OCI-LY7 (cell line): ENCODE data around the gene TCERG1L.

ENCODE experiments used
- EZH2phosphoT487 ChIP-seq: fragments of 200-600 bp; sonication (generic); IDR thresholded peaks from 2 replicates; pipeline ENCODE4 v1.6.1; 2018; ENCODE audit warnings: low read depth, borderline replicate concordance, mild to moderate bottlenecking, mixed run types, antibody characterized with exemption, low read length, moderate library complexity, mixed read lengths
- TF ChIP-seq, protein P1 (sequence below): fragments of 200-600 bp; sonication (generic); conservative IDR thresholded peaks from 2 replicates; pipeline ENCODE4 v1.5.1; 2014; ENCODE audit warnings: mild to moderate bottlenecking, antibody characterized with exemption, low read length, moderate library complexity, mixed read lengths

DNA sequence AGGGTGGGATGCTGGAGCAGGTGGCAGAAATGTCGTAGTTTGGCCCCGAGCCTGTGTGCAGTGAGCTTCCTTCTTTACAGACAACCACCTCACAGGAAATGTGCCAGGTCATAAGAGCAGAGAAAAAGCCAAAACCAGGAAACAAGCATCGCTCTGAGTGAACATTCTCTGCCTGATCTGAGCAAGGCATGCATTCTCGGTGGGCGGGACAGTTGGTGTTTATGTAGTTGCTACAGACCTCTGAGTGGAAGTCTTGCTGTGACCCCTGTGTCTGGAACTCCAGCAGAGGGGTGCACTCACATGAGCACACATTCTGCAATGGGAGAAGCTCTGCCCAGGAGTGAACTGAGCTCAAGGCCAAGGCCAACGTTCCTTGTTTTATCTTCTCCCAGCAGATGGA lies 230.1 kb downstream of the TCERG1L start:
- TF ChIP-seq, protein P1, sequence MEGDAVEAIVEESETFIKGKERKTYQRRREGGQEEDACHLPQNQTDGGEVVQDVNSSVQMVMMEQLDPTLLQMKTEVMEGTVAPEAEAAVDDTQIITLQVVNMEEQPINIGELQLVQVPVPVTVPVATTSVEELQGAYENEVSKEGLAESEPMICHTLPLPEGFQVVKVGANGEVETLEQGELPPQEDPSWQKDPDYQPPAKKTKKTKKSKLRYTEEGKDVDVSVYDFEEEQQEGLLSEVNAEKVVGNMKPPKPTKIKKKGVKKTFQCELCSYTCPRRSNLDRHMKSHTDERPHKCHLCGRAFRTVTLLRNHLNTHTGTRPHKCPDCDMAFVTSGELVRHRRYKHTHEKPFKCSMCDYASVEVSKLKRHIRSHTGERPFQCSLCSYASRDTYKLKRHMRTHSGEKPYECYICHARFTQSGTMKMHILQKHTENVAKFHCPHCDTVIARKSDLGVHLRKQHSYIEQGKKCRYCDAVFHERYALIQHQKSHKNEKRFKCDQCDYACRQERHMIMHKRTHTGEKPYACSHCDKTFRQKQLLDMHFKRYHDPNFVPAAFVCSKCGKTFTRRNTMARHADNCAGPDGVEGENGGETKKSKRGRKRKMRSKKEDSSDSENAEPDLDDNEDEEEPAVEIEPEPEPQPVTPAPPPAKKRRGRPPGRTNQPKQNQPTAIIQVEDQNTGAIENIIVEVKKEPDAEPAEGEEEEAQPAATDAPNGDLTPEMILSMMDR = no peak
- TF ChIP-seq EZH2phosphoT487 = no peak
